DOHH2 (cell line): ENCODE results near the gene KAT6B.

Source experiments
- EZH2phosphoT487 ChIP-seq: fragments of 200-600 bp; sonication (generic); IDR thresholded peaks from 2 replicates; pipeline ENCODE4 v1.6.1; 2017; ENCODE audit warnings: borderline replicate concordance, mild to moderate bottlenecking, antibody characterized with exemption, low read length, moderate library complexity, mixed read lengths
- TF ChIP-seq, protein P1 (sequence below): fragments of 200-600 bp; sonication (generic); IDR thresholded peaks from one replicate; pipeline ENCODE4 v1.5.1; 2014; ENCODE audit warnings: antibody characterized with exemption, mild to moderate bottlenecking, low read depth, low read length; ENCODE audit not compliant: poor library complexity, severe bottlenecking

GRCh38 chr10:75013007-75013406 lies 186.6 kb downstream of the KAT6B start:
- TF ChIP-seq, protein P1, sequence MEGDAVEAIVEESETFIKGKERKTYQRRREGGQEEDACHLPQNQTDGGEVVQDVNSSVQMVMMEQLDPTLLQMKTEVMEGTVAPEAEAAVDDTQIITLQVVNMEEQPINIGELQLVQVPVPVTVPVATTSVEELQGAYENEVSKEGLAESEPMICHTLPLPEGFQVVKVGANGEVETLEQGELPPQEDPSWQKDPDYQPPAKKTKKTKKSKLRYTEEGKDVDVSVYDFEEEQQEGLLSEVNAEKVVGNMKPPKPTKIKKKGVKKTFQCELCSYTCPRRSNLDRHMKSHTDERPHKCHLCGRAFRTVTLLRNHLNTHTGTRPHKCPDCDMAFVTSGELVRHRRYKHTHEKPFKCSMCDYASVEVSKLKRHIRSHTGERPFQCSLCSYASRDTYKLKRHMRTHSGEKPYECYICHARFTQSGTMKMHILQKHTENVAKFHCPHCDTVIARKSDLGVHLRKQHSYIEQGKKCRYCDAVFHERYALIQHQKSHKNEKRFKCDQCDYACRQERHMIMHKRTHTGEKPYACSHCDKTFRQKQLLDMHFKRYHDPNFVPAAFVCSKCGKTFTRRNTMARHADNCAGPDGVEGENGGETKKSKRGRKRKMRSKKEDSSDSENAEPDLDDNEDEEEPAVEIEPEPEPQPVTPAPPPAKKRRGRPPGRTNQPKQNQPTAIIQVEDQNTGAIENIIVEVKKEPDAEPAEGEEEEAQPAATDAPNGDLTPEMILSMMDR, result no peak
- no peak for TF ChIP-seq EZH2phosphoT487
